Measurements from ENCODE around the gene RAPGEF6. TPM values are rescaled to one million over a fixed set of nuclear protein-coding genes. Genes with fewer than 3 reads are reported as not detected.
"Not testable (repeated sequence)": the region's sequence is repeated elsewhere in the genome, so short reads cannot be mapped to it uniquely, and the experiment has no call there.

The RAPGEF6 gene
- total RNA-seq, 3 donors from 2014 or later (not counting 1 experiment from before 2014, with no cell fraction given), result 30.1 to 61.0 (median 42.1) TPM

DNA sequence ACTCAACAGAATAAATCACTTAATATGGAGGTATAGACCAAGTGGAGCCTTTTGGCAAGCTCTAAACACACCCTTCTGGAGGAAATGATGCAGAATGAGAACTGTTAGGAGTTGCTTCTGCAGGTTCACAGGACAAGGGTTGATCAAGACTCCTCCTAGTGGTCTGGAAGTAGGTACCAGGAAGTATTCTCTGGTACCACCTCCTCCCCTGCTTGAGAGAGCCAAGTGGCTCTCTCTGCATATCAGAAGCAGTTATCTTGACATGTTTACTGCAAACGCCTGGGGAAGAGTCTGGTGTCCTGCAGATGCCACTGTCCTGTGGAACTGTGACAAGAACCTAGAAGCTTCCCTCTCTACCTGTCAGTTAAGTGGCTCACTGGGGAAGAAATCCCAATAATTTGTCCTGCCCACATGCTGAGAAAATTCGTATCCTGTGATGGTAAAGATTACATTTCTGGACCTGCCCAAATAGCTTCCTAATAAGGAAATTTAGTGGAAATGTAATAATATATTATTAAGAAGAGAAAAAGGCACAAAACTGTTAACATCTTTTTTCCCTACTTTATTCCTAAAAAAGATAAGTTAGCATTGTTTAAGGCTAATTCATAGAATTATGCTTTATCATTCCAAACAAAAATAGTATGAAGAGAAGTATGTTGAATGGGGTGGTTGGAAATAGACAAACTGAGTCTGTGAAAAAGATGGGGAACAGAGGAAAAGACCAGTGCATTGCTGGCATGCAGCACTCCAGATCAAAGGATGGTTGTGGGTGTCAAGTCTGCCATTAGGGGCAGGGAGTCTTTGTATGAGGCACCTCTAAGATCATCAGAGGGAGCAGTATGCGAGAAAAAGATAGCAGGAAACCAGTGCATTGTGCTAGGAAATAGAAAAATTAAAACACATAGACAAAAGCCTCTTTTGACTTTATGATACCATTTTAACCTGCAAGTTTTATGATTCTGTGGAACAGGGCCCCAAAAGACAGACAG, 252.3 kb downstream of the RAPGEF6 start:
- H3K36me3 ChIP-seq (ENCODE audit: control insufficient read depth, insufficient read depth, low read length), result peaks cover 21% of the 10 kb centered on the region
- WGBS (ENCODE audit: insufficient coverage), result 5% methylated on average over 1 of the region's 3 CpGs
- DNase-seq (peak; percentile 30 to 90), ATAC-seq (peak; percentile 68 to 89 (median 78))
- H3K9me3 ChIP-seq (ENCODE audit: control insufficient read depth, insufficient read depth, low read length), result no peaks in the 10 kb centered on the region
- peak; percentile 74 for TF ChIP-seq CTCF (IDR thresholded peaks at IDR 0.05)
- H3K9me3 Mint-ChIP-seq, result no peaks in the 10 kb centered on the region
- H3K27ac Mint-ChIP-seq, result peak overlapping the region; percentile 89 to 95
- peak overlapping the region; percentile 60 for H3K4me3 Mint-ChIP-seq
- H3K4me1 Mint-ChIP-seq, result peaks cover 65 to 66% of the 10 kb centered on the region in 2 donors
- intact Hi-C loops (cut with micrococcal nuclease), result loop anchor here (1.0 to 5.0 kb wide), 7 partner anchors 44 to 218 kb away; partner anchors contain the start of gene CDC42SE2
- no peaks in the 10 kb centered on the region for H3K27me3 Mint-ChIP-seq (ENCODE audit: low read depth in 2 of 2)
- H3K4me1 ChIP-seq (ENCODE audit: control insufficient read depth, insufficient read depth, low read length), result peaks cover 46% of the 10 kb centered on the region
- peaks cover 13% of the 10 kb centered on the region for H3K36me3 Mint-ChIP-seq
- H3K4me3 ChIP-seq (ENCODE audit: low read length), result no peak overlapping the region
- peak overlapping the region; percentile 99 for H3K27ac ChIP-seq (ENCODE audit: low read length)
- no peaks in the 10 kb centered on the region for H3K27me3 ChIP-seq (ENCODE audit: control insufficient read depth, insufficient read depth, low read length)

- intact Hi-C loops (cut with micrococcal nuclease), result loop anchor here (1.0 to 5.0 kb wide), 7 partner anchors 43 to 217 kb away; partner anchors contain the start of gene CDC42SE2
- H3K9me3 Mint-ChIP-seq, result no peaks in the 10 kb centered on the region
- Histone ChIP-seq H3K9me3 (ENCODE audit: control insufficient read depth, insufficient read depth, low read length) (no peaks in the 10 kb centered on the region), H3K4me1 (ENCODE audit: control insufficient read depth, insufficient read depth, low read length) (peaks cover 46% of the 10 kb centered on the region), H3K36me3 (ENCODE audit: control insufficient read depth, insufficient read depth, low read length) (peaks cover 16% of the 10 kb centered on the region), H3K27me3 (ENCODE audit: control insufficient read depth, insufficient read depth, low read length) (no peaks in the 10 kb centered on the region), H3K4me3 (ENCODE audit: low read length) (no peak overlapping the region), H3K27ac (ENCODE audit: low read length) (peak overlapping the region; percentile 99)
- DNase-seq (peak in 1 of 2 donors; percentile 55), ATAC-seq (no peak)
- peaks cover 13% of the 10 kb centered on the region for H3K36me3 Mint-ChIP-seq
- H3K4me3 Mint-ChIP-seq, result peak overlapping the region; percentile 60
- peak overlapping the region; percentile 89 to 95 for H3K27ac Mint-ChIP-seq
- WGBS (ENCODE audit: insufficient coverage), result 40% methylated on average over 2 of the region's 2 CpGs
- H3K4me1 Mint-ChIP-seq, result peaks cover 71 to 72% of the 10 kb centered on the region in 2 donors
- H3K27me3 Mint-ChIP-seq (ENCODE audit: low read depth in 2 of 2), result no peaks in the 10 kb centered on the region
- TF ChIP-seq CTCF (IDR thresholded peaks at IDR 0.05), result no peak
Measured at GRCh38 chr5:131381777-131382176, 253.3 kb downstream of the RAPGEF6 start.

GRCh38 chr5:131381021-131381420, 254.0 kb downstream of the RAPGEF6 start:
- Histone ChIP-seq H3K27me3 (ENCODE audit: control insufficient read depth, insufficient read depth, low read length) (no peaks in the 10 kb centered on the region), H3K9me3 (ENCODE audit: control insufficient read depth, insufficient read depth, low read length) (no peaks in the 10 kb centered on the region), H3K4me1 (ENCODE audit: control insufficient read depth, insufficient read depth, low read length) (peaks cover 47% of the 10 kb centered on the region), H3K27ac (ENCODE audit: low read length) (peak overlapping the region; percentile 99), H3K4me3 (ENCODE audit: low read length) (no peak overlapping the region), H3K36me3 (ENCODE audit: control insufficient read depth, insufficient read depth, low read length) (peaks cover 10% of the 10 kb centered on the region)
- Mint-ChIP-seq H3K4me1 (peaks cover 74 to 76% of the 10 kb centered on the region in 2 donors), H3K27ac (peak overlapping the region; percentile 89 to 95), H3K36me3 (peaks cover 10% of the 10 kb centered on the region), H3K9me3 (no peaks in the 10 kb centered on the region), H3K4me3 (peak overlapping the region; percentile 60), H3K27me3 (ENCODE audit: low read depth in 2 of 2) (no peaks in the 10 kb centered on the region)
- no peak for ATAC-seq
- 84% methylated on average over 4 of the region's 4 CpGs for WGBS (ENCODE audit: insufficient coverage)
- no peak for TF ChIP-seq CTCF (IDR thresholded peaks at IDR 0.05)
- peak in 1 of 2 donors; percentile 45 for DNase-seq
- intact Hi-C loops (cut with micrococcal nuclease), result loop anchor here (5.0 kb wide), 1 partner anchor 84 kb away; no protein-coding TSS in a partner anchor

DNA sequence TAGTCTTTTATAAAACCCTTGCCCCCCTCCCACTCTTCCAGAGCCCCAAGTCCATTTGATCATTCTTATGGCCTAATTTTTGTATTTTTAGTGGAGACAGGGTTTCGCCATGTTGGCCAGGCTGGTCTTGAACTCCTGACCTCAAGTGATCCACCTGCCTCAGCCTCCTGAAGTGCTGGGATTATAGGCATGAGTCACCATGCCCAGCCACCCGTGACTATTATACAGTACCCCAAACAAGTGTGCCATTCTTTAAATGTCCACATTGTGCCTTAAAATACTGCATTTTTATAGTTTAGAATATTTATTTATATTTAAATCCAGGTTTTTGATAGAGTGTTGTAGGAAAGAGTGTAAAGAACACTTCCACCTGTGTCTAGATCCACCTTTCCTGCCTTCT, 254.8 kb downstream of the RAPGEF6 start:
- DNase-seq; H3K4me3 ChIP-seq (ENCODE audit: low read length); H3K36me3 ChIP-seq (ENCODE audit: control insufficient read depth, insufficient read depth, low read length); H3K9me3 Mint-ChIP-seq; H3K4me3 Mint-ChIP-seq; H3K36me3 Mint-ChIP-seq; ATAC-seq; H3K27me3 Mint-ChIP-seq (ENCODE audit: low read depth in 2 of 2); H3K9me3 ChIP-seq (ENCODE audit: control insufficient read depth, insufficient read depth, low read length); H3K27me3 ChIP-seq (ENCODE audit: control insufficient read depth, insufficient read depth, low read length): not testable (repeated sequence)
- H3K4me1 Mint-ChIP-seq, result peaks cover 74 to 76% of the 10 kb centered on the region in 2 donors
- intact Hi-C loops (cut with micrococcal nuclease), result loop anchor here (5.0 kb wide), 1 partner anchor 83 kb away; no protein-coding TSS in a partner anchor
- WGBS (ENCODE audit: insufficient coverage), result 67% methylated on average over 2 of the region's 2 CpGs
- peak overlapping the region; percentile 99 for H3K27ac ChIP-seq (ENCODE audit: low read length)
- peaks cover 53% of the 10 kb centered on the region for H3K4me1 ChIP-seq (ENCODE audit: control insufficient read depth, insufficient read depth, low read length)
- H3K27ac Mint-ChIP-seq, result peak overlapping the region; percentile 89 to 95
